Breast epithelium (tissue), 3 donors: Measurements from ENCODE around the gene TACR2.

ENCODE experiments used
- CTCF ChIP-seq, 3 donors: fragments of 450-650 bp; IDR thresholded peaks; one replicate each; pipeline ENCODE4 v1.5.1; 2016 to 2017; ENCODE audit warnings: antibody characterized with exemption in 3 of 3, mild to moderate bottlenecking in 3 of 3, moderate library complexity in 3 of 3
- POLR2A ChIP-seq: fragments of 450-650 bp; IDR thresholded peaks from one replicate; pipeline ENCODE4 v1.6.1; 2016; ENCODE audit warnings: antibody characterized with exemption, mild to moderate bottlenecking, moderate library complexity
- POLR2AphosphoS5 ChIP-seq, 3 donors: sonication (generic); formaldehyde crosslinking; IDR thresholded peaks; one replicate each; pipeline ENCODE4 v1.6.1; 2017; ENCODE audit warnings: antibody characterized with exemption in 3 of 3

- TF ChIP-seq CTCF (IDR thresholded peaks at IDR 0.05) (no peak), POLR2A (no peak), POLR2AphosphoS5 (IDR thresholded peaks at IDR 0.05) (no peak)
Observed at GRCh38 chr10:69428165-69428564, 11.4 kb upstream of the TACR2 start.
